Psoas muscle (tissue), 8 donors: Measurements from ENCODE around the gene TBX2. TPM values are rescaled to one million over a fixed set of nuclear protein-coding genes. Genes with fewer than 3 reads are reported as not detected.
A peak's percentile ranks its signal among the peaks of the same experiment; 100 is the strongest.

Source experiments
- ATAC-seq, 4 donors: fragments of 200-7000 bp; cut with Tn5 transposase; one replicate each; pipeline ENCODE4 v1.9.1; 2020; ENCODE audit warnings: moderate library complexity in 3 of 4, mild to moderate bottlenecking in 2 of 4
- DNase-seq, 2 donors: peaks; one replicate each; pipeline ENCODE4 v3.0.0-alpha.2; 2020
- H3K27ac ChIP-seq: fragments of 200-600 bp; one replicate; pipeline ENCODE4 v1.8.0; 2022
- H3K27me3 ChIP-seq, 3 donors: fragments of 200-600 bp in 1 of 3; one replicate each; pipeline versions ENCODE4 v1.6.1 to v1.8.0; 2013 to 2022; ENCODE audit warnings: low read length in 2 of 3, mild to moderate bottlenecking in 2 of 3, moderate library complexity in 1 of 3; ENCODE audit not compliant: insufficient read depth in 3 of 3
- H3K36me3 ChIP-seq, 2 donors: fragments of 200-600 bp in 1 of 2; one replicate each; pipeline versions ENCODE4 v1.6.1 to v1.8.0; 2013 to 2022; ENCODE audit warnings: low read depth in 1 of 2, mild to moderate bottlenecking in 1 of 2, moderate library complexity in 1 of 2; ENCODE audit not compliant: insufficient read depth in 1 of 2
- H3K4me1 ChIP-seq: fragments of 200-600 bp; one replicate; pipeline ENCODE4 v1.8.0; 2022
- H3K4me3 ChIP-seq: fragments of 200-600 bp; one replicate; pipeline ENCODE4 v1.8.0; 2022; ENCODE audit warnings: mild to moderate bottlenecking
- H3K9me3 ChIP-seq: fragments of 200-600 bp; one replicate; pipeline ENCODE4 v1.8.0; 2022
- CTCF ChIP-seq: fragments of 200-600 bp; IDR thresholded peaks from one replicate; pipeline ENCODE4 v1.8.0; 2022; ENCODE audit warnings: antibody characterized with exemption
- WGBS, 3 donors: extraction: QIAGEN DNeasy Blood & Tissue Kit; methylation state at CpG; one replicate each; pipeline versions ENCODE4 v1.1.6 to v1.1.7; 2013; 5-methylcytosine and 5-hydroxymethylcytosine counted together
- intact Hi-C, 2 donors: fragments of 100-400 bp; cut with DNase I; formaldehyde crosslinking; loops; one replicate each; pipeline versions ENCODE4 v1.11.0 to v1.14.2; 2022
- polyA plus RNA-seq, 3 donors: library from polyadenylated mRNA; stranded (reverse); fragments of 200-250 nt; gene quantifications; one replicate each; pipeline ENCODE4 v1.2.3, GENCODE V29; 2013
- total RNA-seq, 4 donors: library from RNA; stranded (reverse); fragmentation: NEBNext Ultra II Directional in 2 of 4; extraction: Animal tissue kit (Norgen Biotek cat#: 25700) in 2 of 4; gene quantifications; one replicate each; pipeline versions ENCODE4 v1.2.1 to v1.2.4, GENCODE V29; 2021 to 2023
- donor health status: healthy with polysubstance abuse.
- donor health status: DM: no; HTN: no; CAD: no; lungs with moderate emphysema.
- donor health status: Bipolar disorder and iron deficiency.
- donor health status: healthy.
- donor health status: DM: yes; HTN: yes; CAD: no.
- donor health status: DM: no; HTN: no; CAD: no.
- donor health status: DM: no; HTN: no; CAD: no.
- donor health status: DM: yes; HTN: yes; CAD: no.

The TBX2 gene
- total and polyA plus RNA-seq, 7 donors = 3.5 to 8.7 (median 6.3) TPM

DNA sequence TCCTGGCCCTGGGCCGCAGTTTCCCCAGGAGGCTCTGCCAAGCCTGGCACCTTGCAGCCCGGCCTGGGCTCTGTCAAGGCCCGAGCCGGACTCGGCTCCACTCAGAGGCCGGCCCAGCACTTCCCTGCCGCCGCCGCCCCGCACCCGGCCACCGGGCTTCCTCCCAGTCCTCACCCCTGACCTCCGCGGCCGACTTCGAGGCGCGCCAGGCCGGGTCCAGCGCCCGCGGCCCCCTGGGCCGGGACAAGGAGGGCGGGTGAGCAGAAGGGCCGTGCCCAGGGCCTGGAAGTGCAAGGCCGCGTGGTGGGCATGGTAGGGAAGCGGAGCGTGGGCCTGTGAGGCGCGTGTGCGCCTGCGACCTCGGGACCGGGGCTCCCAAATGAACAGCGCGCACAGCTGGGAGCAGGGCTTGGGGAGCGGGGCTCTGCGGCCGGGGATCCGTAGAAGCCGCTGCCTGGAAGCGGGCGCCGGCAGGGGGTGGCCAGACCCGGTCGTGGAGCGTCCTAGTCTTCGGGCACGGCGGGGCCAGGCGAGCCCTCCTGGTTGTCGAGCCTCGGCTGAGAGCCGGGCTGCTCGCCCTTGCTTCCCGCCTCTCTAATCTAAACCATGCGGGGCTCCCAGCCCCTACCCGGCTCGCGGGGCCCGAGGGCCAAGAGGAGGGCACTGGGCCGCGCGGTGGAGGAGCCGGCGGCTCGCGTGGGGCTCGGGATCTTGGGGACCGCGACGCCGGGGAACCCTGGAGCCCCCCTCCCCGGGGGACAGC, 52.1 kb downstream of the TBX2 start:
- H3K36me3 ChIP-seq = no peaks in the 10 kb centered on the region
- no peaks in the 10 kb centered on the region for H3K9me3 ChIP-seq
- H3K4me1 ChIP-seq = no peaks in the 10 kb centered on the region
- TF ChIP-seq CTCF = no peak
- peak overlapping the region; percentile 55 for H3K4me3 ChIP-seq
- DNase-seq (peak in 1 of 2 donors; percentile 51), ATAC-seq (peak in 3 of 4 donors; percentile 10 to 27 (median 21))
- H3K27ac ChIP-seq = no peak overlapping the region
- intact Hi-C loops = no loop called here
- 12 to 16% (median 13%) methylated on average over 67 to 75 of the region's 75 CpGs for WGBS, 3 donors
- H3K27me3 ChIP-seq = peaks cover 0 to 67% (median 47%) of the 10 kb centered on the region in 3 donors

GRCh38 chr17:61452301-61453290, 53.0 kb downstream of the TBX2 start, which contains the start of gene TBX4:
TSS of gene TBX4 (plus strand) at chr17:61452422. CDS start at chr17:61456491, 4,069 bp downstream.
- intact Hi-C loops = no loop called here
- no peak for TF ChIP-seq CTCF
- no peak for ATAC-seq
- H3K36me3 ChIP-seq = no peaks in the 10 kb centered on the region
- WGBS, 3 donors = 21 to 32% (median 23%) methylated on average over 48 to 58 of the region's 59 CpGs
- H3K4me3 ChIP-seq = peak within 1 kb of the TSS; percentile 55
- H3K9me3 ChIP-seq = no peaks in the 10 kb centered on the region
- H3K27me3 ChIP-seq = peaks cover 0 to 76% (median 54%) of the 10 kb centered on the region in 3 donors
- no peak within 1 kb of the TSS for H3K27ac ChIP-seq
- DNase-seq = no peak
- H3K4me1 ChIP-seq = no peaks in the 10 kb centered on the region

GRCh38 chr17:61453566-61454380, 54.1 kb downstream of the TBX2 start:
- Histone ChIP-seq H3K27ac (no peak overlapping the region), H3K4me3 (no peak overlapping the region), H3K36me3 (no peaks in the 10 kb centered on the region), H3K27me3 (peaks cover 0 to 86% (median 60%) of the 10 kb centered on the region in 3 donors), H3K4me1 (no peaks in the 10 kb centered on the region), H3K9me3 (no peaks in the 10 kb centered on the region)
- ATAC-seq = no peak
- no peak for TF ChIP-seq CTCF
- intact Hi-C loops = no loop called here
- 46 to 52% (median 47%) methylated on average over 17 of the region's 17 CpGs for WGBS, 3 donors
- DNase-seq = no peak
